ENCODE data around the gene PRICKLE2.

The PRICKLE2 gene

DNA sequence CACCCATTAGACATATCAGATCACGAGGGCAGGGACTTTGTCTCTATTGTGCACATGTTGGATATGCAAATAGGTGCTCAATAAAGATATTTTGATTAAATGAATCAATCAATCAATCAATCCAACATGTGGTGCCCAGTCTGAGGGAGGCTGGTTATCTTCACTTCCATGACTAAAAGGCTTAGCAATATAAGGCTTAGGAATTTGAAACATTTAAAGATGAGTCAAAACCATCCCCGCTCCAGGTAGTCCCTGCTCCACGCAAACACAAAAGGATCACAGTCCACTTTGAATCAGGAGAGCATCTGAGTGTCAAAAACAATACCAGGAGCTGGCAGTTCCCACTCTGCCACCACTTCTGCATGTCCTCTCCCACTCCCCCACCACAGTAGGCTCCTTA lies 25.8 kb upstream of the PRICKLE2 start:
- 0 out of 2 replicates have a peak, but pooled peaks cover 3% of the 10 kb centered on the region for H3K4me1 ChIP-seq (ENCODE audit: insufficient read depth, low read length)
- no peaks in the 10 kb centered on the region for H3K27me3 ChIP-seq (ENCODE audit: insufficient read depth, low read length)
- H3K9ac ChIP-seq (ENCODE audit: low read depth, low read length), result no peak overlapping the region
- no peaks in the 10 kb centered on the region for H3K9me3 ChIP-seq (ENCODE audit: insufficient read depth, low read depth, low read length)
- WGBS, result 98% methylated on average over 3 of the region's 3 CpGs
- H3K27ac ChIP-seq (ENCODE audit: low read depth, low read length), result no peak overlapping the region
- H3K4me3 ChIP-seq (ENCODE audit: low read length), result no peak overlapping the region
- no peaks in the 10 kb centered on the region; the same call in 1 of the 2 replicates for H3K36me3 ChIP-seq (ENCODE audit: insufficient read depth, low read length)

DNA sequence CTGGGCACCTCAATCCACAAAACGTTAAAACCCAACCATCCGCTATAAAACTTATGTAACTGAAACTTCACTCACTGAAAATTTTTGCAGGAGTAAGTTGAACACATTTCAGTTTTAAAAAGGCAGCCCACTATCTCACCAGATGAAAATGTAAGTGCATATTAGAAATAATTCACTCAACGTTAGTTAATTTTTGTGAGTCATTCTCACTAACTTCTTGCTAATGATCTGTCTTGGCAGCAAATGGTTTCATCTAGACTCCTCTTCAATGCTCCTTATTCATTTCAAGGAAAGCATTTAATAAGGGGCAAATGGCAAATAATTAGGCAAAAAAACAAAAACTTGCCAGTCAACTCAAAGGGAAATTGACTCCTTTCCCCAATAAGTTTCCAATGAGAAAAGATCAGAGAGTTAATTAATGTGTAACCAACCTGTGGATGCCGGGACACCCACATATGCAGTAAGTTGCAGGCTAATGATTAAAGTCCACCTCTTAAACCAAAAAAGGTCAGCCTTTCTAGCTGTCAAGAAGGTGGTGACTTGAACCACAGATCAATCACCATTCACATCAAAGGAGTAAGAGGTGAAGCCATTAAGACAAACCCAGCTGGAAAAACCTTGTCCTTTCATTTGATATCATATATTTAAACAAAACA lies 22.9 kb upstream of the PRICKLE2 start:
- H3K27me3 ChIP-seq (ENCODE audit: insufficient read depth, low read length), result no peaks in the 10 kb centered on the region
- no peak overlapping the region for H3K4me3 ChIP-seq (ENCODE audit: low read length)
- H3K36me3 ChIP-seq (ENCODE audit: insufficient read depth, low read length), result no peaks in the 10 kb centered on the region
- 0 out of 2 replicates have a peak, but pooled peaks cover 3% of the 10 kb centered on the region for H3K4me1 ChIP-seq (ENCODE audit: insufficient read depth, low read length)
- H3K27ac ChIP-seq (ENCODE audit: low read depth, low read length), result no peak overlapping the region
- H3K9ac ChIP-seq (ENCODE audit: low read depth, low read length), result no peak overlapping the region
- WGBS, result 90% methylated on average over 4 of the region's 4 CpGs
- no peaks in the 10 kb centered on the region for H3K9me3 ChIP-seq (ENCODE audit: insufficient read depth, low read depth, low read length)

DNA sequence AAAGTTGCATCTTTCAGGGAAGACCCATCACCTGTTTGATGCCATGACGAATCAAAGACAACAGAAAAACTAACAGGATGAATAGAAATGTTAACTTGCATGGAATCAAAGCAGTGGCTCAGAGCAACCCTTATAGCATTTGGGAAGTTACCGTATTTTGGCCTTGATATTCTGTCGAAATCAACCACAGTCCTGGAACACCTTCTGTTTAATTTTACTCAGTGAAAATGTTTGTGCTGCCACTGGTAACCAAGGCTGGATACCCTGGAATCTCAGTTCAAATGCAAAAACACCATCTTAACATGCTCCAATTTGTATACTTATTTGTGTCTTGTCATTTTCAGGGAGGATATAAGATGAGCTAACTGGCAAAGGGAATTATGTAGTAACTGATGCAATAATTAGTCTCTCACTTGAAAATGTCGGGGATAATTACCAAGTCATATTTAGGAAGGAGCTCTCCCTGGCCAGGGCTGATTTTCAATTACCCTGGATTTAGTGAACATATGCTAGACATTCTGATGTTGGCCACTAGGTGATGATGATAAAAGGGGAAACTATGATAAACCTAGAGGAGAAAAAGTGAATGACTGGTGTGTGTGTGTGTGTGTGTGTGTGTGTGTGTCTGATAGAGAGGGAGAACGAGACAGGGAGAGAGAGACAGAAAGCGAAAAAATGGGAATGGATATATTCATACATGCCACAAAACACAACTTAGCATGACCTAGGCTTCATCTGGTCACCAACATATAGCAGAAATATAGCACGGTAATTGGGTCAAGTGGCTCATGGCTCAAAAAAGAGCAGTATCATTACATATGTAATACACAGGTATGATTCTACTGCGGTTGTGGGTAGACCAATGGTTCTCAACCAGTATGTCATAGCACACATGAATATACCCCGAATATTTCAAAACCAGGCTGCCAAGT lies 19.0 kb upstream of the PRICKLE2 start:
- no peak overlapping the region for H3K9ac ChIP-seq (ENCODE audit: low read depth, low read length)
- H3K4me3 ChIP-seq (ENCODE audit: low read length), result no peak overlapping the region
- H3K9me3 ChIP-seq (ENCODE audit: insufficient read depth, low read depth, low read length), result no peaks in the 10 kb centered on the region
- H3K36me3 ChIP-seq (ENCODE audit: insufficient read depth, low read length), result no peaks in the 10 kb centered on the region
- 81% methylated on average over 8 of the region's 9 CpGs for WGBS
- no peak overlapping the region for H3K27ac ChIP-seq (ENCODE audit: low read depth, low read length)
- H3K27me3 ChIP-seq (ENCODE audit: insufficient read depth, low read length), result no peaks in the 10 kb centered on the region
- H3K4me1 ChIP-seq (ENCODE audit: insufficient read depth, low read length), result peaks cover 14% of the 10 kb centered on the region; the same call in 1 of the 2 replicates

DNA sequence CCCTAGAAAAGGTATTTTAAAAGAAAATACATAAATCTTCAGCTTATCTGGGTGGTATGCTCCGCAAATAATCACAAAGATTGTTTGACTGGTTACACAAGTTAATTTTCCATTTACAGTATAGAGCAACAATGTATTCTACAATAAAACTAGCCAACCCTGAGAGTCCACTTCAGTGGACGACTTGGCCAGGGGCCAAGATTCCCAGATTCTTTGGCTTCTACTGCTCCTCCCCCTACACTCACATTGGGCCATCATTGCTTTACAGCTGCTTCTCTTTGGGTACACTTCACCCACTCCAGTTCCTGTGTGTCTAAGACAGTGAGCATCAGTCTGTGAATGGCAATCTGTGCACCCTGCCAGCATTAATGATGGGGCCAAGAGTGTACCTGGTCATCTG lies 17.2 kb upstream of the PRICKLE2 start:
- H3K27ac ChIP-seq (ENCODE audit: low read depth, low read length), result no peak overlapping the region
- H3K4me1 ChIP-seq (ENCODE audit: insufficient read depth, low read length), result peaks cover 25% of the 10 kb centered on the region
- H3K9ac ChIP-seq (ENCODE audit: low read depth, low read length), result no peak overlapping the region
- H3K27me3 ChIP-seq (ENCODE audit: insufficient read depth, low read length), result no peaks in the 10 kb centered on the region
- 88% methylated on average over 2 of the region's 2 CpGs for WGBS
- H3K36me3 ChIP-seq (ENCODE audit: insufficient read depth, low read length), result no peaks in the 10 kb centered on the region
- no peak overlapping the region for H3K4me3 ChIP-seq (ENCODE audit: low read length)
- H3K9me3 ChIP-seq (ENCODE audit: insufficient read depth, low read depth, low read length), result peaks cover 3% of the 10 kb centered on the region; the same call in 1 of the 2 replicates

DNA sequence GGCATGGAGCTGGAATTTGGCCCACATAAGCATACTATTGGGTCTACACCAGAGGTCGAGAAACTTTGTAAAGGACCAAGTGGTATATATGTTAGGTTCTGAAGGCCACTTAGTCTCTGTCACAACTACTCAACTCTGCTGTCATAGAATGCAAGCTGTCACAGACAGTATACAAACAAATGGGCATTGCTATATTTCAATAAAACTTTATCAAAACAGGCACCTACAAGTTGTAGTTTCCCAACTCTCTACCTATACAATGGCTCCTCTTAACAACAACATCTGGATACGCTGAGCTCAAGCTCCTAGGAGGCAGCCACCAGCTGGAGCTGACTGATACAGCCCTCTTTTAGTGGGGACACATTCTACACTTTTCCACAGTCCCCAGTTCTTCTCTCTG lies 15.7 kb upstream of the PRICKLE2 start:
- Histone ChIP-seq H3K4me1 (ENCODE audit: insufficient read depth, low read length) (peaks cover 25% of the 10 kb centered on the region), H3K9me3 (ENCODE audit: insufficient read depth, low read depth, low read length) (peaks cover 3% of the 10 kb centered on the region), H3K9ac (ENCODE audit: low read depth, low read length) (no peak overlapping the region), H3K27ac (ENCODE audit: low read depth, low read length) (no peak overlapping the region), H3K4me3 (ENCODE audit: low read length) (no peak overlapping the region), H3K27me3 (ENCODE audit: insufficient read depth, low read length) (no peaks in the 10 kb centered on the region), H3K36me3 (ENCODE audit: insufficient read depth, low read length) (0 out of 2 replicates have a peak, but pooled peaks cover 3% of the 10 kb centered on the region)
- WGBS, result 73% methylated on average over 2 of the region's 2 CpGs

DNA sequence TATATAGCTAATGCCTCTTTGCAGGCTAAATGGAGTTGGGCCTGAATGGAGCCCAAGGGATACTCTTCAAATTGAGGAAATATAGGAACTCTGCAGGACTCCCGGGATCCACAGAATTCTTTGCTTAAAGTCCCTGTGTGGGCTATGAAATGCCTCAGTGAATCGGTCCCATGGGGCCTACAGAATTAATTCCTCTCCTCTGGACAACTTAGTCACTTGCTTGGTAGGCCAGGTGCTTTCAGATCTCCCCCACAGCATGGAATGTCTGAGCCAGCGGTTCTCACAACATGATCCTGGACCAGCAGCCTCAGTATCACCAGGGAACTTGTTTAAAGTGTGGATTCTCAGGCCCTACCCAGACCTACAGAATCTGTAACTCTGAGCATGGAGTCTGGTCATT lies 15.1 kb upstream of the PRICKLE2 start:
- Histone ChIP-seq H3K4me1 (ENCODE audit: insufficient read depth, low read length) (peaks cover 25% of the 10 kb centered on the region), H3K4me3 (ENCODE audit: low read length) (no peak overlapping the region), H3K9me3 (ENCODE audit: insufficient read depth, low read depth, low read length) (peaks cover 3% of the 10 kb centered on the region), H3K36me3 (ENCODE audit: insufficient read depth, low read length) (0 out of 2 replicates have a peak, but pooled peaks cover 3% of the 10 kb centered on the region), H3K9ac (ENCODE audit: low read depth, low read length) (no peak overlapping the region), H3K27ac (ENCODE audit: low read depth, low read length) (no peak overlapping the region), H3K27me3 (ENCODE audit: insufficient read depth, low read length) (no peaks in the 10 kb centered on the region)
- 87% methylated on average over 3 of the region's 3 CpGs for WGBS

DNA sequence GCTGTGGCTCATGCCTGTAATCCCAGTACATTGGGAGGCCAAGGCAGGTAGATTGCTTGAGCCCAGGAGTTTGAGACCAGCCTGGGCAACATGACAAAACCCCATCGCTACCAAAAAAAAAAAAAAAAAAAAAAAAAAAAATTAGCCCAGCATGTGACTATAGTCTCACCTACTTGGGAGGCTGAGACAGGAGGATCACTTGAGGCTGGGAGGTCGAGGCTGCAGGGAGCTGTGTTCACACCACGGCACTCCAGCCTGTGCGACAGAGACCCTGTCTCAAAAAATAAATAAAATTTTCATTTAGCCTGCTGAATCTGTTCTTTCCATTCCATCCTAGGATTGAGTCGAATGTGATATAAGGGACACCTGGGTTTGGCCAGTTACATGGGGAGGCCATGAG lies 14.6 kb upstream of the PRICKLE2 start:
- Histone ChIP-seq H3K27ac (ENCODE audit: low read depth, low read length) (no peak overlapping the region; the same call in 1 of the 2 replicates), H3K9ac (ENCODE audit: low read depth, low read length) (no peak overlapping the region), H3K27me3 (ENCODE audit: insufficient read depth, low read length) (no peaks in the 10 kb centered on the region), H3K4me3 (ENCODE audit: low read length) (no peak overlapping the region), H3K4me1 (ENCODE audit: insufficient read depth, low read length) (peaks cover 25% of the 10 kb centered on the region), H3K9me3 (ENCODE audit: insufficient read depth, low read depth, low read length) (peaks cover 3% of the 10 kb centered on the region), H3K36me3 (ENCODE audit: insufficient read depth, low read length) (0 out of 2 replicates have a peak, but pooled peaks cover 3% of the 10 kb centered on the region)
- 98% methylated on average over 4 of the region's 5 CpGs for WGBS

DNA sequence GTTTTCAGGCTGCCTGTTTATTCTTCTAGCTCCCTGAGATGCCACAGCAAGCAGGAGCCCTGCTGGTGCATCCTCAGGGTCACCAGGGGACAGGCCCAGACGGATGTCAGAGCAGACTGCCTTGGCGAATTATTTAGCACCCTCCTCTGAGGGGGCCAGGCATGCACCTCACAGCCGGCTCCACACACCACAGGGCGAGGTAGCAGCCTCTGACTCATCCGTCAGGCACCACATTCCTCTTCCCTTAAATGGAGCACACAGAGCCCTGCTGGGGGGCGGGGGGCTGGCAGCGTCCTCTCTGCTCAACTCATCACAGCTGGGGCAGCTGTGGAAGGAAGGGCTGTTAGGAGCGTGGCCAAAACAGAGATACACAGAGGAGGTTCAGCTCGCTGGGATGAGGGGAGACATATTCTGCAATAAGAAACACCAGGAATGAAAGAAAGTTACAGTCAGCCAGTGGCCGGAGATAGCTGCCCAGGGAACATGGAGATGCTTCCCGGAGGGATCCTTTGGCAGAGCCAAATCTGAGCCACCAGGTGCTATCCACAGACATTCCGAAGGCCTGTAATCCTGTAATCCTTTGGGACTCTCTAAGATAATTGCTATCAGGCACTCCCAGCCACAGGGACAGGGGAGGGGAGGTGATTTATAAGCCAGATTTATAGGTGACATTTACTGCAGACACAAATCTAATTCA lies 13.9 kb upstream of the PRICKLE2 start:
- peaks cover 3% of the 10 kb centered on the region for H3K9me3 ChIP-seq (ENCODE audit: insufficient read depth, low read depth, low read length)
- no peaks in the 10 kb centered on the region for H3K27me3 ChIP-seq (ENCODE audit: insufficient read depth, low read length)
- peak overlapping the region; percentile 10; the same call in 1 of the 2 replicates for H3K9ac ChIP-seq (ENCODE audit: low read depth, low read length)
- peaks cover 3% of the 10 kb centered on the region; the same call in 1 of the 2 replicates for H3K36me3 ChIP-seq (ENCODE audit: insufficient read depth, low read length)
- peak overlapping the region; percentile 70 for H3K27ac ChIP-seq (ENCODE audit: low read depth, low read length)
- WGBS, result 17% methylated on average over 12 of the region's 12 CpGs
- peaks cover 25% of the 10 kb centered on the region for H3K4me1 ChIP-seq (ENCODE audit: insufficient read depth, low read length)
- no peak overlapping the region; the same call in 1 of the 2 replicates for H3K4me3 ChIP-seq (ENCODE audit: low read length)

DNA sequence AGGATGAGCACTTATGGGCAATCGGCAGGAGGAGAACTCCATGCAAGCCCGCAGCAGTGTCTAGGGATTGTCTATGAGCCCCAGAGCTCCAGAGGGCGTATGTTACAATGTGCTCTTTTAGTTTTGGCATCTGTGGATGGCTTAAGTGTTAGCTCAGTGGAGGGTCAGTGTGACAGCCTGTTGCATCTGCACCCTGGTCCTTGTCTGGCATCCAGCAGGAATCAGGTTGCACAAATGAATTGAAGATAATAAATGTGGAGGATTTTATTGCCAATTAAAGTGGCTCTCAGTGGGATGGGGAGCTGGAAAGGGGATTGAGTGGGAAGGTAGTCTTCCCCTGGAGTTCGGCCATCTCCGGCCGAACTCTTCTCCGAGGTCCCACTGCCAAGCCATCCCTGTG lies 11.8 kb upstream of the PRICKLE2 start:
- WGBS, result 95% methylated on average over 7 of the region's 7 CpGs
- H3K4me3 ChIP-seq (ENCODE audit: low read length), result no peak overlapping the region
- peaks cover 3% of the 10 kb centered on the region; the same call in 1 of the 2 replicates for H3K36me3 ChIP-seq (ENCODE audit: insufficient read depth, low read length)
- H3K9ac ChIP-seq (ENCODE audit: low read depth, low read length), result no peak overlapping the region
- H3K27me3 ChIP-seq (ENCODE audit: insufficient read depth, low read length), result no peaks in the 10 kb centered on the region
- H3K4me1 ChIP-seq (ENCODE audit: insufficient read depth, low read length), result peaks cover 23% of the 10 kb centered on the region
- H3K9me3 ChIP-seq (ENCODE audit: insufficient read depth, low read depth, low read length), result peaks cover 3% of the 10 kb centered on the region
- no peak overlapping the region for H3K27ac ChIP-seq (ENCODE audit: low read depth, low read length)

DNA sequence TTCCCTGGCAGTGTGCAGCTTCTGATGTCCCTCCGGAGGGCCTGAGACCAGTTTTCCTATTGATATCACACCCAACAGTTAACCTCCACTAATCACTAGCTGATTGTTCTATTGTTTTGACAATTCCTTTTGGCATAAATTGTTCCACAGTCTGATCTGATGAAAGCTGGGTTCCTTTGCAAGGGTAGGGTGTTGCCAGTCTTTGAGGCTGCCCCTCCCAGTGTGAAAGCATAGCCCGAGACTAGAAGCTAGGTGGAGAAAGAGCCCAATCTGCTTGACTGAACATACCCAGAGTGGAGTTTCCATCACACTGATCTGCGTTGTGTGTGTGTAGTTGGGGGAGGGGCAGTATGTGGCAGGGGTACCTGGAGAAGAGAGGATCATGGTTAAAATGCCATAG lies 10.3 kb upstream of the PRICKLE2 start:
- H3K9ac ChIP-seq (ENCODE audit: low read depth, low read length), result no peak overlapping the region
- H3K4me1 ChIP-seq (ENCODE audit: insufficient read depth, low read length), result peaks cover 16% of the 10 kb centered on the region
- H3K9me3 ChIP-seq (ENCODE audit: insufficient read depth, low read depth, low read length), result peaks cover 3% of the 10 kb centered on the region
- no peak overlapping the region for H3K27ac ChIP-seq (ENCODE audit: low read depth, low read length)
- no peak overlapping the region for H3K4me3 ChIP-seq (ENCODE audit: low read length)
- peaks cover 3% of the 10 kb centered on the region; the same call in 1 of the 2 replicates for H3K36me3 ChIP-seq (ENCODE audit: insufficient read depth, low read length)
- no peaks in the 10 kb centered on the region for H3K27me3 ChIP-seq (ENCODE audit: insufficient read depth, low read length)
- 82% methylated on average over 3 of the region's 3 CpGs for WGBS

Data from HUES64 (cell line).